ENCODE results near the gene DOCK6.

The DOCK6 gene

DNA sequence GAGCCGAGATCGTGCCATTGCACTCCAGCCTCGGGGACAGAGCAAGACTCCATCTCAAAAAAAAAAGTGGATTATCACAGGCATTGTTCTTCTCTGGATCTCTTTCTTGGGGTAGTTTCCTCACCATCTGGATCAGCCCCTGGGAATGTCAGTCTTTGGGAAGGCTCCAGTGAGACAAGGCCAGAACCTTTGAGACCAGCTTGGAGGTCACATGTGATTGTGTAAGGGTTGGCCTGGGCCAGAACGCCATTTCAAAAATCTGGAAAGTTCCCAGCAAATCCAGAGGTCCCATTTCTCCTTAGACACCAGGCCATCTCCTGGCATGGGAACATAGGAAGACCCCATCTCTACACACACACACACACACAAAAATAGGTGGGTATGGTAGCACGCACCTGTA is 37.2 kb downstream of the DOCK6 start:
- no peak for DNase-seq (ENCODE audit: low read depth in 2 of 2)

DNA sequence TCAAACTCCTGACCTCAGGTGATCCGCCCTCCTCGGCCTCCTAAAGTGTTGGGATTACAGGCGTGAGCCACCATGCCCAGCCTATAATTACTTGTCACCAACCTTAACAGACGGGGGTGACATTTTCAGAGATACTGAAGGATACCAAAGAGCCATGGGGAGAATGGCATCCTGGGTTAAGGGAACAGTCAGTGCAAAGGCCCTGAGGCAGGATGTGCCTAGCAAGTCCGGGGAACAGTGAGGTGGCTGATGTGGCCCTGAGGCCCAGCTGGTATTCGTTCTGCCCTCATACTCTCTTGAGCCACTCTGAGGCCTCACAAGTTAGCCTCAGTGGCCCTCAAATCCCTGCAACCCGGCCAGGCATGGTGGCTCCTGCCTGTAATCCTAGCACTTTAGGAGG is 37.9 kb downstream of the DOCK6 start:
- no peak for DNase-seq (ENCODE audit: low read depth in 2 of 2)

- DNase-seq (ENCODE audit: low read depth in 2 of 2): no peak
Observed at GRCh38 chr19:11223200-11223599, 39.1 kb downstream of the DOCK6 start.

GRCh38 chr19:11221082-11221598 is 41.2 kb downstream of the DOCK6 start:
- DNase-seq (ENCODE audit: low read depth in 2 of 2): no peak

DNA sequence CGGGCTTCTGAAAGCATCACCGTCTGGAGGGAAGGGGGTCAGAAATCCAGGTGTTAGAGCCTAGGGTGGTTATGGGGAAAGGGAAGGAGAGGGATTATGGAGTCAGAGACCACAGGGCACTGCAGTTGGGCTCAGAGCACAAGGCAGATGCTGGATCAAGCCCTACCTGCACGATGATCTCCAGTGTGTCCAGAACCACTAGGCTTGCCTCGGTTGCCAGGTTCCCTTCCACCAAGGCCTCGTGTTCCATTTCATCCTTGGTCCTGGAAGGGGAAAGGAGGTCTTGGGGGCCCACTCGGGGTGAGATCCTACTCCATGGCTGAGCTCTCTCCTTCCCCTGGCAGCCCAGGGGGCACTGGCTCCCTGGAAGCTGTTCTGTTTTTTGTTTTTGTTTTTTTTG is 47.9 kb downstream of the DOCK6 start:
- DNase-seq (ENCODE audit: low read depth in 2 of 2): no peak

DNA sequence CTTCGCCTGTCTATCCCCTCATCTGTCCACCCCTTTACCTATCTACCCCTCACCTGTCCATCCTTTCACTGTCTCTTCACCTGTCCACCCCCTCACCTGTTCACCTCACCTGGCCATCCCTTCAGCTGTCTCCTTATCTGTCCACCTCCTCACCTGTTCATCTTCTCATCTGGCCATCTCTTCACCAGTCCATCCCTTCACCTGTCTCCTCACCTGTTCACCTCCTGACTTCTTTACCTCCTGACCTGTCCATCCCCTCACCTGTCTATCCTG is 51.7 kb downstream of the DOCK6 start:
- no peak for DNase-seq (ENCODE audit: low read depth in 2 of 2)

DNA sequence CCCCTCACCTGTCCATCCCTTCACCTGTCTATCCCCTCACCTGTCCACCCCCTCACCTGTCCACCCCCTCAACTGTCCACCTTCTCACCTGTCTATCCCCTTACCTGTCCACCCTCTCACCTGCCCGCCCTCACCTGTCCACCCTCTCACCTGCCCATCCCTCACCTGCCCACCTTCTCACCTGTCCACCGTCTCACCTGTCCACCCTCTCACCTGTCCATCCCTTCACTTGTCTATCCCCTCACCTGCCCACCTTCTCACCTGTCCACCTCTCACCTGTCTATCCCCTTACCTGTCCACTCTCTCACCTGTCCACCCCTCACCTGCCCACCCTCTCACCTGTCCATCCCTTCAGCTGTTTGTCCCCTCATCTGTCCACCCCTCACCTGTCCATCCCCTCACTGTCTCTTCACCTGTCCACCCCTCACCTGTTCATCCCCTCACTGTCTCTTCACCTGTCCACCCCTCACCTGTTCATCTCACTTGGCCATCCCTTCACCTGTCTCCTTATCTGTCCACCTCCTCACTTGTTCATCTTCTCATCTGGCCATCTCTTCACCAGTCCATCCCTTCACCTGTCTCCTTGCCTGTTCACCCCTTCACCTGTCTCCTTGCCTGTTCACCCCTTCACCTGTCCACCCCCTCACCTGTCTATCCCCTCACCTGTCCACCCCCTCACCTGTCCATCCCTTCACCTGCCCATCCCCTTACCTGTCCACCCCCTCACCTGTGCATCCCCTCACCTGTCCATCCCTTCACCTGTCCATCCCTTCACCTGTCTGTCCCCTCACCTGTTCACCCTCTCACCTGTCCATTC is 52.3 kb downstream of the DOCK6 start:
- DNase-seq (ENCODE audit: low read depth in 2 of 2): no peak

- no peak for DNase-seq (ENCODE audit: low read depth in 2 of 2)
Observed at GRCh38 chr19:11208561-11209471, 53.5 kb downstream of the DOCK6 start.

DNA sequence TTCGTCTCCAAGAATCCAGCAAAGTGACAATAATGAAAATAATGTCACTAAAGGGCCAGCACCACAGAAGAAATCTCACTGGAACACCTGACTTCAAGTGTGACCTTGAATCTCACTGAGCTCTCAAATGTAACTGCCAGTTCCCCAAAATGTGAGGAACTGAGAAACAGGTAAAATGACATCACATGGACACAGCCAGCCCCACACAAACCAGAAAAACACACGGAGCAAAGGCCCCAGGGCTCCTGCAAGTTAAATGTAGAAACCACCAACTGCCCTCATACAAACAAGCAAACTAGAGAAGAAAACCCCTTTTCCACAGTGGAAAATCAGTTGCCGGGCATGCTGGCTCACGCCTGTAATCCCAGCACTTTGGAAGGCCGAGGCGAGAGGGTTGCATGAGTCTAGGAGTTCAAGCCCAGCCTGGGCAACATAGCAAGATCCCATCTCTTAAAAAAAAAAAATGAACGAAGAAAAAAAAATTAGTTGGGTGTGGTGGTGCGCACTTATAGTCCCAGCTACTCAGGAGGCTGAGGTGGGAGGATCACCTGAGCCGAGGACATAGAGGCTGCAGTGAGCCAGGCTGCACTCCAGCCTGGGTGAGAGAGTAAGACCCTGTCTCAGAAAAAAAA is 56.3 kb downstream of the DOCK6 start:
- DNase-seq (ENCODE audit: low read depth in 2 of 2): no peak

DNA sequence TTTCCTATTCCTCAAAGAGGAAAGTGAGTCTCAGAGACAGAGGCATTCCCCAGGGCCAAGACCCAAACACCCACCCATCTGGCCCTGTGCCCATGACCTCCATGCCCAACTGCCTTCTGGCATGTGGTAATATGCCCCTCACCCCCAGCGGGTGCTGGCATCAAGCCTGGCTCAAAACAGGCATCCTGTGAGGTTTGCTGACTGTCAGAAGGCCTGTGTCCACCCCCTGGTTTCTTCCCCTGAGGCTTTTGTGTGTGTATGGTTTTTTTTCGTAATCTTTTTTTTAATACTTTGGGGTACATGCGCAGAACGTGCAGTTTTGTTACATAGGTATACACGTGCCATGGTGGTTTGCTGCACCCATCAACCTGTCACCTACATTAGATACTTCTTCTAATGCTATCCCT is 57.4 kb downstream of the DOCK6 start:
- no peak for DNase-seq (ENCODE audit: low read depth in 2 of 2)

- DNase-seq (ENCODE audit: low read depth in 2 of 2): no peak
Observed at GRCh38 chr19:11204076-11204602, 58.2 kb downstream of the DOCK6 start.

- peak in 1 of 2 donors; percentile 16 for DNase-seq (ENCODE audit: low read depth in 2 of 2)
Observed at GRCh38 chr19:11203194-11204075, 58.9 kb downstream of the DOCK6 start.

DNA sequence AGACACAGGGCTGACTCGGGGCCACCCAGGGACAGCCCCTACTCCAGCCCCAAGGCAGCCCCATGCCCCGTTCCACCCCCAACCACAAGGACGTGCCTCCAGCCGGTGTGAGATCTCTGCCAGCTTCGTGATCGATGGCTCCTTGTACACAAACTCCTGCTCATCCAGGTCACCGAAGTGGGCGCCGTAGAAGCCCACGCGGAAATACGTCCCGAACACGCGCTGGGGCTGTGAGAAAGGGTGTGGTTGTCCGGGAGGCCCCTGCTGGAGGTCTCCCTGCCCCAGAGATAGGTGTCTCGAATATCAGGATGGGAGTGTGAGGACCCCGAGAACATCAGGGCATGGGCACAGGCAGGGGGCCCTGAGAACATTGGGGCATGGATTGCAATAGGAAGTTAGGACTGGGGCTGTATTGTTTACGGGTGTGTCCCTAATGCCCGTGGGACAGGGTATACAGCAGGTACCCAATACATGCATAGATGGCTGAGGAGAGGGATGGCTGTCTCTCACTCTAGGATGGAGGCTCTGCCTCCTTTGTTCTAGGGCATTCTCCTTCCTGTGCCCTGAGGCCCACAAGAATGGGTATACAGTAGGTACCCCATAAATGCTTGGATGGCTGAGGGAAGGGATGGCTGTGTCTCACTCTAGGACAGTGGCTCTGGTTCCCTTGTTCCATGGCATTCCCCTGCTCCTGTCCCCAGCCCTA is 59.7 kb downstream of the DOCK6 start:
- no peak for DNase-seq (ENCODE audit: low read depth in 2 of 2)

DNA sequence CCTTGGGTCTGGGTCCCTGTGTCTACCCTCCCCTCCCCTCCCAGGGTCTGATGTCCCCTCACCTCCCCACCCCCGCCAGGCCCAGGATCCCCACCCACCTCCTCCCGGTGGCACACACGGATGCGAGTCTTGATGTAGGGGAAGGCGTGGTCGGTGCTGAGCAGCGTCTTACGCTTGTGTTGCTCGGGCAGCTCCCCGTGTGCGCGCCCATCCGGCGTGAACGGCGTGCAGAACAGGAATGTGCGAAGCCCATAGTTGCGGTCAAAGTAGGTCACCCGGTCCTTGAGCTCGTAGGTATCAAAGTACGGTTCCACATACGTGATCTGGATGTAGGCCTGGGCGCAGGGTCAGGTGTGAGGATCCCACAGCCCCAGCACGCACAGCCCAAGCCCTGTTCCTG is 60.5 kb downstream of the DOCK6 start:
- no peak for DNase-seq (ENCODE audit: low read depth in 2 of 2)

DNA sequence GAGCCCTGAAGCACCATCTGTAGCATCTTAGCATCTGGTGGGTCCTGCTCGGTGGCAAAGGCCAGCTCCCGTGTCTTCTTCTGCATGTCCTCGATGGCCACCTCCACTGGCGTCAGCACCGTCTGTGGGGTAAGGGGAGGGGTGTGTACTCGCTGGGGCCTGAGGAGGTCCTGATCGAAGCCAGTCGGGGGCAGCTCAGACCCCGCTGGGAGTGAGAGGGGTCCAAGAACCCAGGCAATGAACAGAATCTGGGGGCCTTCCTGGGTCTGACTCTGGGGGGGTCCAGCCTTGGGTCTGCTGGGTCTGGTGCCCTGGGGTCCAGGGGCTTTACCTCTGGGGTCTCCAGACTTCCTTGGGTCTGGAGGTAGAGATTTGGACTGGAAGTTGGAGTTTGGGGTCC is 61.4 kb downstream of the DOCK6 start:
- DNase-seq (ENCODE audit: low read depth in 2 of 2): no peak

DNA sequence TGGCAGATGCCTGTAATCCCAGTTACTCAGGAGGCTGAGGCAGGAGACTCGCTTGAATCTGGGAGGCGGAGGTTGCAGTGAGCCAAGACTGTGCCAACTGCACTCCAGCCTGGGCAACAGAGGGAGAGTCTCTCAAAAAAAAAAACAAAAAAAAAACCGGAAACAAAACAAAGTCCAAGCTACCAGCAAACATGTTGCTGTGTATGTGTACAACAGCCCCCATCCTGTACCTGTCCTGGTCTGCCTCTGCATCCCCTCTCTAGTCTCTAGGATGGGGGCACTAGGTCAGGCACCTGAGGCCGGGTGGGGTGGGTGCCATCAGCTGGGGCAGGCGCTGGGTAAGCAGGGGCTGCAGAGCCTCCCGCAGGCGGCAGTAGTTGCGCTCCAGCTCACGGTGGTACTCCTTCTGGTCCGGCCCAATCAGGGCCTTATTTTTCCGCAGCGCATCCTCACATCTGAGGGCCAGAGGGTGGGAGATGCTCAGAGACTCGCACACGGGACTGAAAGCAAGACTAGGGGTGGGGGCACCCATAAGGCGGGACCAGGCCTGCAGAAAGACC is 62.2 kb downstream of the DOCK6 start:
- DNase-seq (ENCODE audit: low read depth in 2 of 2): no peak

- DNase-seq (ENCODE audit: low read depth in 2 of 2): no peak
Observed at GRCh38 chr19:11199517-11199916, 62.8 kb downstream of the DOCK6 start.

- DNase-seq (ENCODE audit: low read depth in 2 of 2): no peak
Observed at GRCh38 chr19:11198769-11199424, 63.4 kb downstream of the DOCK6 start.

GRCh38 chr19:11198175-11198534 is 64.2 kb downstream of the DOCK6 start:
- DNase-seq (ENCODE audit: low read depth in 2 of 2): no peak
